GM12878 (cell line): ENCODE results near the gene NUDT22. TPM values are rescaled to one million over a fixed set of nuclear protein-coding genes. Genes with fewer than 3 reads are reported as not detected.

Source experiments
- ATAC-seq: fragments of 200-7000 bp; cut with Tn5 transposase; 3 replicates; pipeline ENCODE4 v1.9.1; 2020; ENCODE audit warnings: mild to moderate bottlenecking, moderate library complexity
- BruUV-seq: library from RNA; stranded (reverse); fragments of 400-500 nt; replicated peaks from 2 replicates; lab custom pipeline; 2021; lab: Mats Ljungman, UMichigan
- CTCF ChIA-PET: fragments of 300-600 bp; sonication (Branson Sonifier 250); formaldehyde crosslinking; extraction: SDS; loops from one replicate; lab custom pipeline; 2021; ENCODE audit warnings: inconsistent platforms; lab: Yijun Ruan, JAX
- POLR2A ChIA-PET: fragments of 350-600 bp; formaldehyde crosslinking; extraction: SDS; loops from one replicate; lab custom pipeline; 2021; ENCODE audit warnings: inconsistent platforms; lab: Charles Lee
- RAD21 ChIA-PET: fragments of 300-600 bp; sonication (Branson Sonifier 250); formaldehyde crosslinking; loops from one replicate; lab custom pipeline; 2023; ENCODE audit warnings: antibody characterized with exemption; ENCODE audit not compliant: unreplicated experiment; lab: Charles Lee
- SMC1A ChIA-PET: fragments of 300-600 bp; sonication (Branson Sonifier 250); formaldehyde crosslinking; loops from one replicate; lab custom pipeline; 2023; ENCODE audit not compliant: unreplicated experiment, uncharacterized antibody; lab: Charles Lee
- DNase-seq: peaks from one replicate; pipeline ENCODE4 v3.0.0-alpha.2; 2011; ENCODE audit warnings: low read depth, low spot score
- FAIRE-seq: peaks from 3 replicates; lab custom pipeline; 2011; peaks lifted over from hg19 to GRCh38; lab: Jason Lieb, UNC
- H2AFZ ChIP-seq: 2 replicates; pipeline ENCODE4 v1.6.0; 2011; ENCODE audit warnings: low read depth, low read length, control low read depth; ENCODE audit not compliant: control insufficient read depth
- H3K27ac ChIP-seq: 2 replicates; pipeline ENCODE4 v1.5.1; 2011; ENCODE audit warnings: control low read depth; ENCODE audit not compliant: control insufficient read depth, insufficient read depth
- H3K27me3 ChIP-seq, 2 experiments: replicated peaks in 1 of 2; 2 replicates each; pipeline versions ENCODE4 v1.6.0 to v1.6.1; 2011; ENCODE audit warnings: low read length in 1 of 2; ENCODE audit not compliant: control insufficient read depth in 2 of 2, insufficient read depth in 2 of 2
- H3K36me3 ChIP-seq, 2 experiments: 2 replicates each; pipeline ENCODE4 v1.5.1; 2011; ENCODE audit warnings: low read length in 1 of 2; ENCODE audit not compliant: control insufficient read depth in 2 of 2, insufficient read depth in 2 of 2
- H3K4me1 ChIP-seq: 2 replicates; pipeline ENCODE4 v1.6.1; 2011; ENCODE audit warnings: mild to moderate bottlenecking, low read length, moderate library complexity, mixed read lengths; ENCODE audit not compliant: control insufficient read depth, insufficient read depth
- H3K4me2 ChIP-seq: 2 replicates; pipeline ENCODE4 v1.6.0; 2011; ENCODE audit warnings: control low read depth; ENCODE audit not compliant: control insufficient read depth, insufficient read depth
- H3K4me3 ChIP-seq: fragments of 200-600 bp; sonication (generic); 2 replicates; pipeline ENCODE4 v1.5.1; 2016
- H3K79me2 ChIP-seq: 2 replicates; pipeline ENCODE4 v1.6.0; 2011; ENCODE audit warnings: low read length; ENCODE audit not compliant: control insufficient read depth, insufficient read depth
- H3K9ac ChIP-seq: 2 replicates; pipeline ENCODE4 v1.8.0; 2011; ENCODE audit warnings: low read length, control low read depth, mixed read lengths; ENCODE audit not compliant: control insufficient read depth, insufficient read depth
- H3K9me3 ChIP-seq: replicated peaks from 3 replicates; pipeline ENCODE4 v1.5.1; 2011; ENCODE audit warnings: mild to moderate bottlenecking, low read length; ENCODE audit not compliant: control insufficient read depth, insufficient read depth
- H4K20me1 ChIP-seq: 2 replicates; pipeline ENCODE4 v1.6.0; 2011; ENCODE audit not compliant: control insufficient read depth, insufficient read depth
- BRCA1 ChIP-seq: IDR thresholded peaks from 2 replicates; pipeline ENCODE4 v1.6.1; 2011; ENCODE audit warnings: low read depth, low read length, improper control_type of control experiment
- CEBPZ ChIP-seq: fragments of 150-350 bp; IDR thresholded peaks from 2 replicates; pipeline ENCODE4 v1.6.1; 2016; ENCODE audit warnings: low read depth, low read length
- CUX1 ChIP-seq: IDR thresholded peaks from 2 replicates; pipeline ENCODE4 v1.6.1; 2012; ENCODE audit warnings: improper control_type of control experiment, low read depth, low read length; ENCODE audit not compliant: insufficient replicate concordance
- IRF3 ChIP-seq: fragments of 450-650 bp; IDR thresholded peaks from 2 replicates; pipeline ENCODE4 v1.6.1; 2014; ENCODE audit warnings: mild to moderate bottlenecking
- NR2C1 ChIP-seq: fragments of 450-650 bp; IDR thresholded peaks from 2 replicates; pipeline ENCODE4 v1.6.1; 2017; ENCODE audit warnings: antibody characterized with exemption, mild to moderate bottlenecking, moderate library complexity
- RBBP5 ChIP-seq: fragments of 200-600 bp; sonication (generic); conservative IDR thresholded peaks from 2 replicates; pipeline ENCODE4 v1.6.1; 2016
- STAT1 ChIP-seq: fragments of 450-650 bp; conservative IDR thresholded peaks from 2 replicates; pipeline ENCODE4 v1.6.1; 2014; ENCODE audit warnings: antibody characterized with exemption, mild to moderate bottlenecking
- ZNF687 ChIP-seq: fragments of 450-650 bp; IDR thresholded peaks from 2 replicates; pipeline ENCODE4 v1.6.1; 2017; ENCODE audit warnings: mild to moderate bottlenecking, moderate library complexity
- WGBS: methylation state at CpG from one replicate; pipeline ENCODE4 v1.1.6; 2016; ENCODE audit warnings: low lambda C conversion rate; ENCODE audit not compliant: insufficient replicate concordance, insufficient coverage; ENCODE audit errors: missing lambda C conversion rate; 5-methylcytosine and 5-hydroxymethylcytosine counted together
- in situ Hi-C: fragments of 300-500 bp; cut with MboI; formaldehyde crosslinking; loops from 9 replicates; pipeline ENCODE4 v1.14.3; 2018; ENCODE audit warnings: mixed read lengths
- intact Hi-C: fragments of 100-400 bp; cut with micrococcal nuclease; formaldehyde crosslinking; loops from one replicate; pipeline ENCODE4 v1.14.2; 2022; ENCODE audit not compliant: unreplicated experiment
- polyA plus RNA-seq, 11 experiments: library from polyadenylated mRNA; depleted of rRNA in 4 of 11; unstranded in 6 of 11; stranded (reverse) in 5 of 11; fragments of >200 nt; fragmentation: Nextera tagmentation in 4 of 11; fragmentation: Illumina TruSeq in 1 of 11; extraction: Ambion mirVana in 4 of 11; extraction: Trizol in 1 of 11; gene quantifications; 1 replicate in 1 of 11; 2 replicates in 10 of 11; pipeline versions ENCODE4 v1.2.1 to v1.2.3, GENCODE V29; 2011 to 2016; ENCODE audit warnings: inconsistent platforms in 2 of 11, missing spikeins in 2 of 11, low read depth in 1 of 11
- total RNA-seq, 4 experiments: library from RNA; depleted of rRNA in 3 of 4; stranded (reverse); fragments of >200 nt in 3 of 4; fragmentation: Illumina TruSeq in 1 of 4; extraction: Trizol in 1 of 4; gene quantifications; 2 replicates each; pipeline versions ENCODE4 v1.2.1 to v1.2.3, GENCODE V29; 2013 to 2021

NUDT22 gene
- total and polyA plus RNA-seq, 10 of the 15 experiments (the other 5 are each of a cell fraction or from before 2014, with no cell fraction given): 6.7 to 115 (median 64.7) TPM

DNA sequence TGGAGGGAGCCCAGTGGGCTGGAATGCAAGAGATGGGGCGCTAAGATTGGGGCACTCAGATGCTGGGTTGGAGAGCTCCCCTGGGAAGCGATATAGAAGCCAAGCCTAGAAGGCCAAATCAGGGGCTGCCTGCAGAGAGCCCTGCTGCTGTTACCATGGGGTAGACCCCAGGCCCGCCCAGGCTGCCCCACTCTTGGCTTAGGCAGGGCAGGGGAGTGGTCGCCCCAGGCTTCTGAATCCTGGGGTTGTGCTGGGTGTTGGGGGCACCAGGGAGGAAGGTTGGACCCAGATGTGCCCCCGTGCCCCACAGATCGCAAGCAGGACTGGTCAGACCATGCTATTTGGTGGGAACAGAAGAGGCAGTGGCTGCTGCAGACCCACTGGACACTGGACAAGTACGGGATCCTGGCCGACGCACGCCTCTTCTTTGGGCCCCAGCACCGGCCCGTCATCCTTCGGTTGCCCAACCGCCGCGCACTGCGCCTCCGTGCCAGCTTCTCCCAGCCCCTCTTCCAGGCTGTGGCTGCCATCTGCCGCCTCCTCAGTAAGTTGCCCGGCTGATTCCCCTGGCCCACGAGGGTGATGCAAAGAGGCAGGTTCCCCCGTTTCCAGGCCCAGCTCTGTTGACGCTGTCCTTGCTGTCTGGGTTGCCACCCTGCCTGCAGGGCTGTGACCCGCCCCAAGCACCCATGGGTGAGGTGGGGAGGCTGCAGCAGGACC lies 15.6 kb upstream of the NUDT22 start:
- TF ChIP-seq CUX1 (no peak), ZNF687 (no peak), RBBP5 (no peak), NR2C1 (no peak), CEBPZ (no peak), BRCA1 (no peak), IRF3 (no peak), STAT1 (no peak)
- TF ChIP-seq, all 136 proteins: peak for 0
- no TSS peak for BruUV-seq
- RAD21 ChIA-PET: no interaction called here
- Histone ChIP-seq H3K27me3 (no peaks in the 10 kb centered on the region), H3K79me2 (peaks cover 38% of the 10 kb centered on the region), H2AFZ (no peak overlapping the region), H3K27ac (no peak overlapping the region), H3K9ac (no peak overlapping the region), H3K9me3 (no peaks in the 10 kb centered on the region), H3K4me2 (no peak overlapping the region), H3K36me3 (peaks cover 12 to 22% of the 10 kb centered on the region in 2 experiments; a peak in 3 of 4 replicates), H4K20me1 (no peaks in the 10 kb centered on the region), H3K4me1 (peaks cover 13% of the 10 kb centered on the region), H3K4me3 (no peak overlapping the region)
- intact Hi-C loops: no loop called here
- DNase-seq (no peak), FAIRE-seq (no peak), ATAC-seq (no peak)
- in situ Hi-C loops: no loop called here
- CTCF ChIA-PET: no interaction called here
- WGBS: 86% methylated on average over 24 of the region's 24 CpGs
- SMC1A ChIA-PET: no interaction called here
- POLR2A ChIA-PET: interaction anchor here (0.9 to 1.7 kb wide), 6 partner anchors 9 to 34 kb away, joined by 3 to 9 read pairs (median 4); partner anchors contain the start of genes NUDT22 and TRPT1
